Esophagus squamous epithelium (tissue), 4 donors: Measurements from ENCODE around the gene NUMBL.
"Not testable (repeated sequence)": the region's sequence is repeated elsewhere in the genome, so short reads cannot be mapped to it uniquely, and the experiment has no call there.

ENCODE experiments used
- POLR2A ChIP-seq, 4 donors: fragments of 450-650 bp; IDR thresholded peaks; one replicate each; pipeline ENCODE4 v1.6.1; 2017; ENCODE audit warnings: antibody characterized with exemption in 4 of 4, mild to moderate bottlenecking in 4 of 4, moderate library complexity in 3 of 4
- TF ChIP-seq, protein P1 (sequence below), 6 experiments: fragments of 450-650 bp in 4 of 6; fragments of 200-600 bp in 2 of 6; sonication (generic) in 2 of 6; IDR thresholded peaks; one replicate each; pipeline ENCODE4 v1.5.1; 2016 to 2019; ENCODE audit warnings: antibody characterized with exemption in 6 of 6, mild to moderate bottlenecking in 4 of 6, moderate library complexity in 4 of 6

DNA sequence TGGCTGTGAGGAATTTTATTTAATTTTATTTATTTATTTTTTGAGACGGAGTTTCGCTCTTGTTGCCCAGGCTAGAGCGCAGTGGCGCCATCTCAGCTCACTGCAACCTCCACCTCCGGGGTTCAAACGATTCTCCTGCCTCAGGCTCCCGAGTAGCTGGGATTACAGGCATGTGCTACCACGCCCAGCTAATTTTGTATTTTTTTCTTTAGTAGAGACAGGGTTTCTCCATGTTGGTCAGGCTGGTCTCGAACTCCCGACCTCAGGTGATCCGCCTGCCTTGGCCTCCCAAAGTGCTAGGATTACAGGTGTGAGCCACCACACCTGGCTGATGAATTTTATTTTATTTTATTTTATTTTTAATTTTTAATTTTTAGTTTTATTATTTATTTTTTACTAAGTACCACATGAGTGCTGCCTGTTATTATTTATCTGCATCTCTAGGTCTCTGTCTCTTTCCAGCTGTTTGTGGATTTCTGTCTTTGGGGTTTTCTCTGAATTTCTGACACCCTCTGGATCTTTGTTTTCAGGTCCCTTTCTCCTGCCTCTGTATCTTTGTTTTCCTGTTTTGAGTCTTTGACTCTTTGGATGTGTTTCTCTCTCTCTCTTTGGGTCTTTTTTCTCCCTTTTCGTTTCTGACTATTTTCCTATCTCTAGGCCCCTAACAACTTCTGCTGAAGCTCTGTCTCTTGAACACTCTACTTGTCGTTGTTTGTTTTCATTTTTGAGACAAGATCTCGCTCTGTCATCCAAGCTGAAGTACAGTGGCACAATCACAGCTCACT is 65.9 kb downstream of the NUMBL start:
- not testable (repeated sequence) for TF ChIP-seq POLR2A (IDR thresholded peaks at IDR 0.05)
- TF ChIP-seq, protein P1, sequence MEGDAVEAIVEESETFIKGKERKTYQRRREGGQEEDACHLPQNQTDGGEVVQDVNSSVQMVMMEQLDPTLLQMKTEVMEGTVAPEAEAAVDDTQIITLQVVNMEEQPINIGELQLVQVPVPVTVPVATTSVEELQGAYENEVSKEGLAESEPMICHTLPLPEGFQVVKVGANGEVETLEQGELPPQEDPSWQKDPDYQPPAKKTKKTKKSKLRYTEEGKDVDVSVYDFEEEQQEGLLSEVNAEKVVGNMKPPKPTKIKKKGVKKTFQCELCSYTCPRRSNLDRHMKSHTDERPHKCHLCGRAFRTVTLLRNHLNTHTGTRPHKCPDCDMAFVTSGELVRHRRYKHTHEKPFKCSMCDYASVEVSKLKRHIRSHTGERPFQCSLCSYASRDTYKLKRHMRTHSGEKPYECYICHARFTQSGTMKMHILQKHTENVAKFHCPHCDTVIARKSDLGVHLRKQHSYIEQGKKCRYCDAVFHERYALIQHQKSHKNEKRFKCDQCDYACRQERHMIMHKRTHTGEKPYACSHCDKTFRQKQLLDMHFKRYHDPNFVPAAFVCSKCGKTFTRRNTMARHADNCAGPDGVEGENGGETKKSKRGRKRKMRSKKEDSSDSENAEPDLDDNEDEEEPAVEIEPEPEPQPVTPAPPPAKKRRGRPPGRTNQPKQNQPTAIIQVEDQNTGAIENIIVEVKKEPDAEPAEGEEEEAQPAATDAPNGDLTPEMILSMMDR (IDR thresholded peaks at IDR 0.05) = not testable (repeated sequence)
